Measurements from ENCODE around the gene ADCY5. TPM values are rescaled to one million over a fixed set of nuclear protein-coding genes. Genes with fewer than 3 reads are reported as not detected.

Gene ADCY5
- total and polyA plus RNA-seq, 4 donors = 0.74 to 6.6 (median 2.9) TPM

DNA sequence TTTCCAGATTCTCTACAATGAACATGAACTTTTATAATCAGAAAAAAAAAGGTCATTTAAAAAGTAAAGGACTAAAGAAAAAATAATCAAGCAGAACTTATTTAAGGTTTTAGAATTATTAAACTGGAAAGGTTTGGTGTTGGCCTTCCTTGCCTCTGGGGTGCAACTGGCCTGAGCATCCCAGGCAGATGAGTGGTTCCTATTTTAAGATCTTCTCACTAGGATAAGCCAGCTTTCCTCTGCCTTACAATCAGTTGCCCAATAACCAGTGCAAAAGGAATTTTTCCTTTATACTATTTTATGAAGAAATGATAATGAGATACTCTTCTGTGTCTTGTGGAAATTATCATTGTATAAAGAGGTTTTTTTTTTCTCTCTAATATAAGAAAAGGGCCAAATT is 190.5 kb downstream of the ADCY5 start:
- DNase-seq (ENCODE audit: low spot score) = no peak

DNA sequence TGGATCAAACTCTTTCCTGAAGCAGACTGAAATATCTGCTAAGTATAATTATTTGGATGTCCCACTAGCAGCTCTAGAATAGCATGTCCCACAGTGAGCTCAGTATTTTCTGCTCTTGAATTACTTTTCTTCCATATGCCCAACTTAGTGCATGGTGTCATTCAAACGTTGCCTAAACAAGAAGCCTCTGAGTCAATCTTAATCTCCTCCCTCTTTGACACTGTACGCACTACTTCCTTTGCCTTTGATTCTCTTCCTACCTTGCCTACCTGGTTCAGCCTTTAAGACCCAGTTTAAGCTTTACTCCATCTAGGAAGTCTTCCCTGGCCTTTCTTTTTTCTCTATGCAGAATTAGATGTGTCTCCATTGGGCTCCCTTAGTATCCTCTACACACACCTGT is 192.6 kb downstream of the ADCY5 start:
- Histone ChIP-seq H3K4me3 (ENCODE audit: low read depth in 1 of 3, low read length in 3 of 3) (no peak overlapping the region), H3K4me1 (ENCODE audit: control insufficient read depth in 4 of 4, insufficient read depth in 4 of 4, low read length in 3 of 4) (no peaks in the 10 kb centered on the region), H3K27ac (ENCODE audit: low read depth in 1 of 2, low read length in 2 of 2) (no peak overlapping the region), H3K9me3 (ENCODE audit: control insufficient read depth in 4 of 4, low read length in 3 of 4) (no peaks in the 10 kb centered on the region), H3K36me3 (ENCODE audit: control insufficient read depth in 4 of 4, insufficient read depth in 3 of 4, low read depth in 1 of 4, low read length in 3 of 4) (peaks cover 0 to 6% (median 1%) of the 10 kb centered on the region in 4 donors), H3K27me3 (ENCODE audit: control insufficient read depth in 4 of 4, insufficient read depth in 4 of 4, low read length in 3 of 4) (no peaks in the 10 kb centered on the region), H3K9ac (ENCODE audit: low read depth in 1 of 2, low read length in 2 of 2) (no peak overlapping the region)
- no peak for DNase-seq (ENCODE audit: low spot score)
- TF ChIP-seq SP1 (IDR thresholded peaks at IDR 0.05) (no peak), GABPA (IDR thresholded peaks at IDR 0.05 in 1 of 2, conservative IDR thresholded peaks at IDR 0.05 in 1 of 2) (no peak), JUND (IDR thresholded peaks at IDR 0.05) (no peak), TAF1 (conservative IDR thresholded peaks at IDR 0.05) (no peak), NR2F2 (IDR thresholded peaks at IDR 0.05) (no peak), HNF4G (IDR thresholded peaks at IDR 0.05) (no peak), HNF4A (conservative IDR thresholded peaks at IDR 0.05) (no peak), YY1 (IDR thresholded peaks at IDR 0.05) (no peak), EGR1 (IDR thresholded peaks at IDR 0.05; ENCODE audit: low read depth in 2 of 2) (no peak), RAD21 (IDR thresholded peaks at IDR 0.05) (no peak), FOXA2 (IDR thresholded peaks at IDR 0.05) (no peak), RXRA (IDR thresholded peaks at IDR 0.05) (no peak), FOXA1 (IDR thresholded peaks at IDR 0.05) (no peak)
- TF ChIP-seq, protein P1, sequence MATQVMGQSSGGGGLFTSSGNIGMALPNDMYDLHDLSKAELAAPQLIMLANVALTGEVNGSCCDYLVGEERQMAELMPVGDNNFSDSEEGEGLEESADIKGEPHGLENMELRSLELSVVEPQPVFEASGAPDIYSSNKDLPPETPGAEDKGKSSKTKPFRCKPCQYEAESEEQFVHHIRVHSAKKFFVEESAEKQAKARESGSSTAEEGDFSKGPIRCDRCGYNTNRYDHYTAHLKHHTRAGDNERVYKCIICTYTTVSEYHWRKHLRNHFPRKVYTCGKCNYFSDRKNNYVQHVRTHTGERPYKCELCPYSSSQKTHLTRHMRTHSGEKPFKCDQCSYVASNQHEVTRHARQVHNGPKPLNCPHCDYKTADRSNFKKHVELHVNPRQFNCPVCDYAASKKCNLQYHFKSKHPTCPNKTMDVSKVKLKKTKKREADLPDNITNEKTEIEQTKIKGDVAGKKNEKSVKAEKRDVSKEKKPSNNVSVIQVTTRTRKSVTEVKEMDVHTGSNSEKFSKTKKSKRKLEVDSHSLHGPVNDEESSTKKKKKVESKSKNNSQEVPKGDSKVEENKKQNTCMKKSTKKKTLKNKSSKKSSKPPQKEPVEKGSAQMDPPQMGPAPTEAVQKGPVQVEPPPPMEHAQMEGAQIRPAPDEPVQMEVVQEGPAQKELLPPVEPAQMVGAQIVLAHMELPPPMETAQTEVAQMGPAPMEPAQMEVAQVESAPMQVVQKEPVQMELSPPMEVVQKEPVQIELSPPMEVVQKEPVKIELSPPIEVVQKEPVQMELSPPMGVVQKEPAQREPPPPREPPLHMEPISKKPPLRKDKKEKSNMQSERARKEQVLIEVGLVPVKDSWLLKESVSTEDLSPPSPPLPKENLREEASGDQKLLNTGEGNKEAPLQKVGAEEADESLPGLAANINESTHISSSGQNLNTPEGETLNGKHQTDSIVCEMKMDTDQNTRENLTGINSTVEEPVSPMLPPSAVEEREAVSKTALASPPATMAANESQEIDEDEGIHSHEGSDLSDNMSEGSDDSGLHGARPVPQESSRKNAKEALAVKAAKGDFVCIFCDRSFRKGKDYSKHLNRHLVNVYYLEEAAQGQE (IDR thresholded peaks at IDR 0.05) = no peak
- TF ChIP-seq, protein P2, sequence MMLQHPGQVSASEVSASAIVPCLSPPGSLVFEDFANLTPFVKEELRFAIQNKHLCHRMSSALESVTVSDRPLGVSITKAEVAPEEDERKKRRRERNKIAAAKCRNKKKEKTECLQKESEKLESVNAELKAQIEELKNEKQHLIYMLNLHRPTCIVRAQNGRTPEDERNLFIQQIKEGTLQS (IDR thresholded peaks at IDR 0.05) = no peak
- TF ChIP-seq, protein P3, sequence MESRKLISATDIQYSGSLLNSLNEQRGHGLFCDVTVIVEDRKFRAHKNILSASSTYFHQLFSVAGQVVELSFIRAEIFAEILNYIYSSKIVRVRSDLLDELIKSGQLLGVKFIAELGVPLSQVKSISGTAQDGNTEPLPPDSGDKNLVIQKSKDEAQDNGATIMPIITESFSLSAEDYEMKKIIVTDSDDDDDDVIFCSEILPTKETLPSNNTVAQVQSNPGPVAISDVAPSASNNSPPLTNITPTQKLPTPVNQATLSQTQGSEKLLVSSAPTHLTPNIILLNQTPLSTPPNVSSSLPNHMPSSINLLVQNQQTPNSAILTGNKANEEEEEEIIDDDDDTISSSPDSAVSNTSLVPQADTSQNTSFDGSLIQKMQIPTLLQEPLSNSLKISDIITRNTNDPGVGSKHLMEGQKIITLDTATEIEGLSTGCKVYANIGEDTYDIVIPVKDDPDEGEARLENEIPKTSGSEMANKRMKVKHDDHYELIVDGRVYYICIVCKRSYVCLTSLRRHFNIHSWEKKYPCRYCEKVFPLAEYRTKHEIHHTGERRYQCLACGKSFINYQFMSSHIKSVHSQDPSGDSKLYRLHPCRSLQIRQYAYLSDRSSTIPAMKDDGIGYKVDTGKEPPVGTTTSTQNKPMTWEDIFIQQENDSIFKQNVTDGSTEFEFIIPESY (IDR thresholded peaks at IDR 0.05) = no peak
- TF ChIP-seq, protein P4, sequence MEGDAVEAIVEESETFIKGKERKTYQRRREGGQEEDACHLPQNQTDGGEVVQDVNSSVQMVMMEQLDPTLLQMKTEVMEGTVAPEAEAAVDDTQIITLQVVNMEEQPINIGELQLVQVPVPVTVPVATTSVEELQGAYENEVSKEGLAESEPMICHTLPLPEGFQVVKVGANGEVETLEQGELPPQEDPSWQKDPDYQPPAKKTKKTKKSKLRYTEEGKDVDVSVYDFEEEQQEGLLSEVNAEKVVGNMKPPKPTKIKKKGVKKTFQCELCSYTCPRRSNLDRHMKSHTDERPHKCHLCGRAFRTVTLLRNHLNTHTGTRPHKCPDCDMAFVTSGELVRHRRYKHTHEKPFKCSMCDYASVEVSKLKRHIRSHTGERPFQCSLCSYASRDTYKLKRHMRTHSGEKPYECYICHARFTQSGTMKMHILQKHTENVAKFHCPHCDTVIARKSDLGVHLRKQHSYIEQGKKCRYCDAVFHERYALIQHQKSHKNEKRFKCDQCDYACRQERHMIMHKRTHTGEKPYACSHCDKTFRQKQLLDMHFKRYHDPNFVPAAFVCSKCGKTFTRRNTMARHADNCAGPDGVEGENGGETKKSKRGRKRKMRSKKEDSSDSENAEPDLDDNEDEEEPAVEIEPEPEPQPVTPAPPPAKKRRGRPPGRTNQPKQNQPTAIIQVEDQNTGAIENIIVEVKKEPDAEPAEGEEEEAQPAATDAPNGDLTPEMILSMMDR (IDR thresholded peaks at IDR 0.05; ENCODE audit: low read depth, low read length, missing input control) = no peak
- TF ChIP-seq, protein P5, sequence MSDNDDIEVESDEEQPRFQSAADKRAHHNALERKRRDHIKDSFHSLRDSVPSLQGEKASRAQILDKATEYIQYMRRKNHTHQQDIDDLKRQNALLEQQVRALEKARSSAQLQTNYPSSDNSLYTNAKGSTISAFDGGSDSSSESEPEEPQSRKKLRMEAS (IDR thresholded peaks at IDR 0.05) = no peak
- WGBS = 87% methylated on average over 2 of the region's 2 CpGs

More for the DNA sequence above, 190.5 kb downstream of the ADCY5 start:
- TF ChIP-seq NR2F2 (IDR thresholded peaks at IDR 0.05) (no peak), EGR1 (IDR thresholded peaks at IDR 0.05; ENCODE audit: low read depth in 2 of 2) (no peak)
- TF ChIP-seq, protein P2 (IDR thresholded peaks at IDR 0.05) = no peak
- H3K36me3 ChIP-seq (ENCODE audit: control insufficient read depth in 4 of 4, insufficient read depth in 3 of 4, low read depth in 1 of 4, low read length in 3 of 4) = peaks cover 0 to 3% (median under 1%) of the 10 kb centered on the region in 4 donors
- no peak overlapping the region for H3K9ac ChIP-seq (ENCODE audit: low read depth in 1 of 2, low read length in 2 of 2)
- H3K27ac ChIP-seq (ENCODE audit: low read depth in 1 of 2, low read length in 2 of 2) = no peak overlapping the region
- no peaks in the 10 kb centered on the region for H3K4me1 ChIP-seq (ENCODE audit: control insufficient read depth in 4 of 4, insufficient read depth in 4 of 4, low read length in 3 of 4)
- H3K9me3 ChIP-seq (ENCODE audit: control insufficient read depth in 4 of 4, low read length in 3 of 4) = no peaks in the 10 kb centered on the region
- H3K27me3 ChIP-seq (ENCODE audit: control insufficient read depth in 4 of 4, insufficient read depth in 4 of 4, low read length in 3 of 4) = no peaks in the 10 kb centered on the region
- no peak overlapping the region for H3K4me3 ChIP-seq (ENCODE audit: low read depth in 1 of 3, low read length in 3 of 3)

All from liver (tissue), 9 donors.